K562 (cell line): ENCODE data around the gene GALR1. TPM values are rescaled to one million over a fixed set of nuclear protein-coding genes. Genes with fewer than 3 reads are reported as not detected.

Source experiments
- ATAC-seq: fragments of 200-7000 bp; cut with Tn5 transposase; 3 replicates; pipeline ENCODE4 v1.9.1; 2020; ENCODE audit warnings: moderate library complexity
- BruUV-seq: library from RNA; stranded (reverse); fragments of 400-500 nt; replicated peaks from 2 replicates; lab custom pipeline; 2021; lab: Mats Ljungman, UMichigan
- CTCF ChIA-PET: fragments of 300-600 bp; formaldehyde crosslinking; extraction: SDS; loops from one replicate; lab custom pipeline; 2021; ENCODE audit warnings: low intra/inter-chr PET ratio; lab: Yijun Ruan, JAX
- POLR2A ChIA-PET: fragments of 300-600, 350-650 bp; sonication (Branson Sonifier 250); formaldehyde crosslinking; extraction: SDS; loops from one replicate; lab custom pipeline; 2021; ENCODE audit warnings: antibody characterized with exemption, inconsistent platforms; lab: Yijun Ruan, JAX
- DNase-seq, 4 experiments: peaks; one replicate each; pipeline versions ENCODE4 v3.0.0 to v3.0.0-alpha.2; 2011 to 2018; ENCODE audit warnings: low spot score in 3 of 4, mixed read lengths in 3 of 4; ENCODE audit errors: extremely low read depth in 1 of 4
- FAIRE-seq: peaks from 2 replicates; lab custom pipeline; 2011; peaks lifted over from hg19 to GRCh38; lab: Jason Lieb, UNC
- H2AFZ ChIP-seq: 2 replicates; pipeline ENCODE4 v1.6.0; 2011; ENCODE audit warnings: low read depth, low read length, control low read depth, inconsistent platforms
- H3K27ac ChIP-seq: fragments of 200-600 bp; 3 replicates; pipeline ENCODE4 v1.8.0; 2011; ENCODE audit warnings: low read depth, mild to moderate bottlenecking, control low read depth, inconsistent platforms, low read length, moderate library complexity, mixed read lengths; ENCODE audit errors: extremely low read depth
- H3K27me3 ChIP-seq, 2 experiments: fragments of 300-600 bp in 1 of 2; 2 replicates in 1 of 2; 3 replicates in 1 of 2; pipeline versions ENCODE4 v1.6.0 to v1.8.0; 2011; ENCODE audit warnings: inconsistent platforms in 2 of 2, low read length in 2 of 2, mild to moderate bottlenecking in 1 of 2, mixed read lengths in 1 of 2, moderate library complexity in 1 of 2; ENCODE audit not compliant: control insufficient read depth in 2 of 2, insufficient read depth in 2 of 2
- H3K36me3 ChIP-seq: fragments of 300-600 bp; 3 replicates; pipeline ENCODE4 v1.8.0; 2011; ENCODE audit warnings: mild to moderate bottlenecking, low read length, inconsistent platforms; ENCODE audit not compliant: control insufficient read depth, insufficient read depth
- H3K4me1 ChIP-seq, 2 experiments: fragments of 200-600 bp in 1 of 2; replicated peaks in 1 of 2; 2 replicates in 1 of 2; 3 replicates in 1 of 2; pipeline versions ENCODE4 v1.5.1 to v1.8.0; 2011; ENCODE audit warnings: inconsistent platforms in 2 of 2, low read length in 2 of 2, mild to moderate bottlenecking in 1 of 2, mixed read lengths in 1 of 2, moderate library complexity in 1 of 2; ENCODE audit not compliant: control insufficient read depth in 2 of 2, insufficient read depth in 2 of 2
- H3K4me2 ChIP-seq: 2 replicates; pipeline ENCODE4 v1.6.1; 2011; ENCODE audit warnings: low read length, control low read depth, inconsistent platforms, mixed read lengths; ENCODE audit not compliant: insufficient read depth
- H3K4me3 ChIP-seq: fragments of 200-600 bp; sonication (generic), shearing (Covaris generic); 2 replicates; pipeline ENCODE4 v1.5.1; 2016; ENCODE audit warnings: control low read depth, inconsistent platforms
- H3K79me2 ChIP-seq: fragments of 200-600 bp; 3 replicates; pipeline ENCODE4 v1.8.0; 2011; ENCODE audit warnings: low read length, inconsistent platforms; ENCODE audit not compliant: control insufficient read depth, insufficient read depth
- H3K9ac ChIP-seq, 2 experiments: 2 replicates each; pipeline versions ENCODE4 v1.6.0 to v1.6.1; 2011; ENCODE audit warnings: low read depth in 2 of 2, low read length in 2 of 2, control low read depth in 1 of 2, inconsistent platforms in 1 of 2, mild to moderate bottlenecking in 1 of 2, mixed read lengths in 1 of 2; ENCODE audit not compliant: insufficient read depth in 1 of 2
- H3K9me1 ChIP-seq: one replicate; pipeline ENCODE4 v1.6.0; 2011; ENCODE audit warnings: inconsistent platforms, mild to moderate bottlenecking, low read length, moderate library complexity; ENCODE audit not compliant: control insufficient read depth, insufficient read depth
- H3K9me3 ChIP-seq: replicated peaks from 2 replicates; pipeline ENCODE4 v1.5.1; 2011; ENCODE audit warnings: low read depth, low read length, inconsistent platforms; ENCODE audit not compliant: control insufficient read depth, insufficient read depth
- H4K20me1 ChIP-seq: replicated peaks from 2 replicates; pipeline ENCODE4 v1.6.1; 2011; ENCODE audit warnings: low read length, inconsistent platforms, mixed read lengths; ENCODE audit not compliant: control insufficient read depth, insufficient read depth
- BHLHE40 ChIP-seq: IDR thresholded peaks from 2 replicates; pipeline ENCODE4 v1.6.1; 2011; ENCODE audit warnings: low read length, improper control_type of control experiment
- CBX3 ChIP-seq, 2 experiments: IDR thresholded peaks; 1 replicate in 1 of 2; 2 replicates in 1 of 2; pipeline ENCODE4 v1.6.1; 2012; ENCODE audit warnings: inconsistent platforms in 2 of 2, low read length in 2 of 2, borderline replicate concordance in 1 of 2, control low read depth in 1 of 2
- MAFF ChIP-seq: IDR thresholded peaks from 2 replicates; pipeline ENCODE4 v1.6.1; 2012; ENCODE audit warnings: low read length, improper control_type of control experiment
- MAFG ChIP-seq: fragments of 450-650 bp; conservative IDR thresholded peaks from 2 replicates; pipeline ENCODE4 v1.6.1; 2016; ENCODE audit warnings: missing genetic modification characterization, missing compliant biosample characterization
- MAFK ChIP-seq: IDR thresholded peaks from 2 replicates; pipeline ENCODE4 v1.6.1; 2011; ENCODE audit warnings: low read length, improper control_type of control experiment
- SETDB1 ChIP-seq: IDR thresholded peaks from one replicate; pipeline ENCODE4 v1.6.1; 2012; ENCODE audit warnings: low read length, control low read depth, inconsistent platforms
- ZBTB8A ChIP-seq: fragments of 450-650 bp; IDR thresholded peaks from 2 replicates; pipeline ENCODE4 v1.6.1; 2018; ENCODE audit warnings: mild to moderate bottlenecking, moderate library complexity; ENCODE audit not compliant: partially characterized antibody
- ZNF175 ChIP-seq: fragments of 200-800 bp; sonication (Bioruptor generic); IDR thresholded peaks from 2 replicates; pipeline ENCODE4 v1.6.1; 2016; ENCODE audit warnings: low read depth, mild to moderate bottlenecking, missing genetic modification characterization, missing compliant biosample characterization
- ZNF316 ChIP-seq: fragments of 450-650 bp; IDR thresholded peaks from 2 replicates; pipeline ENCODE4 v1.6.1; 2016
- WGBS: fragments of 100-300 bp; shearing (Covaris generic); methylation state at CpG from one replicate; pipeline ENCODE4 v1.1.6; 2016; ENCODE audit warnings: low coverage, mixed read lengths; ENCODE audit not compliant: insufficient coverage; ENCODE audit errors: missing lambda C conversion rate; 5-methylcytosine and 5-hydroxymethylcytosine counted together
- in situ Hi-C: fragments of 300-500 bp; cut with MboI; formaldehyde crosslinking; loops from 4 replicates; pipeline ENCODE4 v1.15.0; 2018; ENCODE audit warnings: inconsistent platforms, mixed read lengths
- intact Hi-C: fragments of 100-400 bp; cut with micrococcal nuclease; formaldehyde crosslinking; loops from 2 replicates; pipeline ENCODE4 v1.14.2; 2022
- polyA plus RNA-seq, 8 experiments: library from polyadenylated mRNA; depleted of rRNA in 4 of 8; stranded (reverse) in 5 of 8; unstranded in 3 of 8; fragments of >200 nt; fragmentation: Nextera tagmentation in 2 of 8; fragmentation: Illumina TruSeq in 1 of 8; extraction: Ambion mirVana in 2 of 8; extraction: Trizol in 1 of 8; gene quantifications; 2 replicates each; pipeline versions ENCODE4 v1.2.1 to v1.2.3, GENCODE V29; 2011 to 2014; ENCODE audit warnings: inconsistent platforms in 1 of 8, missing spikeins in 1 of 8
- total RNA-seq, 7 experiments: library from RNA; depleted of rRNA in 6 of 7; stranded (reverse); fragments of >200 nt in 6 of 7; fragmentation: Illumina TruSeq in 2 of 7; extraction: Trizol in 2 of 7; gene quantifications; 2 replicates each; pipeline versions ENCODE4 v1.2.1 to v1.2.3, GENCODE V29; 2011 to 2021; ENCODE audit warnings: low replicate concordance in 1 of 7
- TF ChIP-seq, protein P1 (sequence below), 2 experiments: fragments of 450-650 bp in 1 of 2; sonication (generic) in 1 of 2; formaldehyde crosslinking in 1 of 2; IDR thresholded peaks in 1 of 2; conservative IDR thresholded peaks in 1 of 2; 2 replicates each; pipeline versions ENCODE4 v1.6.1 to v1.8.1; 2016 to 2023; ENCODE audit warnings: mild to moderate bottlenecking in 2 of 2, moderate library complexity in 2 of 2, inconsistent platforms in 1 of 2, missing genetic modification reagents in 1 of 2

Gene GALR1
- total and polyA plus RNA-seq, 9 of the 15 experiments (the other 6 are each of a cell fraction or from before 2014, with no cell fraction given): not detected

- in situ Hi-C loops (no loop called here), intact Hi-C loops (no loop called here)
- H3K27me3 ChIP-seq: no peaks in the 10 kb centered on the region; a peak in 1 of 5 replicates
- H3K4me1 ChIP-seq: no peaks in the 10 kb centered on the region
- H3K79me2 ChIP-seq: no peaks in the 10 kb centered on the region
- CTCF ChIA-PET: no interaction called here
- no peaks in the 10 kb centered on the region for H3K9me3 ChIP-seq
- no peaks in the 10 kb centered on the region for H3K36me3 ChIP-seq
- no peak overlapping the region for H3K4me2 ChIP-seq
- H3K27ac ChIP-seq: no peak overlapping the region
- DNase-seq (no peak), ATAC-seq (no peak), FAIRE-seq (no peak)
- WGBS: 3% methylated on average over 4 of the region's 4 CpGs
- H4K20me1 ChIP-seq: no peaks in the 10 kb centered on the region
- no peak overlapping the region for H2AFZ ChIP-seq
- POLR2A ChIA-PET: no interaction called here
- H3K9me1 ChIP-seq: no peaks in the 10 kb centered on the region
- H3K4me3 ChIP-seq: no peak overlapping the region
- TF ChIP-seq, protein P1, sequence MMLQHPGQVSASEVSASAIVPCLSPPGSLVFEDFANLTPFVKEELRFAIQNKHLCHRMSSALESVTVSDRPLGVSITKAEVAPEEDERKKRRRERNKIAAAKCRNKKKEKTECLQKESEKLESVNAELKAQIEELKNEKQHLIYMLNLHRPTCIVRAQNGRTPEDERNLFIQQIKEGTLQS (IDR thresholded peaks at IDR 0.05): no peak
- TF ChIP-seq, protein P1 (CRISPR knock-in tag; conservative IDR thresholded peaks at IDR 0.05): no peak
- TF ChIP-seq ZBTB8A: no peak
- peak; percentile 54 for TF ChIP-seq ZNF316
- TF ChIP-seq MAFF: 0 out of 2 replicates have a peak, but pooled peaks have one; percentile 13
- TF ChIP-seq BHLHE40: no peak
- TF ChIP-seq SETDB1: no peak
- no peak for TF ChIP-seq CBX3 (IDR thresholded peaks at IDR 0.05; ENCODE audit: borderline replicate concordance in 1 of 2, low read length in 2 of 2)
- peak; percentile 42 for TF ChIP-seq MAFG (tag)
- TF ChIP-seq ZNF175: no peak
- TF ChIP-seq MAFK: peak; percentile 47; the same call in 1 of the 2 replicates
- BruUV-seq: no TSS peak
- no peak overlapping the region for H3K9ac ChIP-seq
Measured at GRCh38 chr18:77305676-77306075, 56.0 kb downstream of the GALR1 start.
